ENCODE results near the gene ID2.

Gene ID2

DNA sequence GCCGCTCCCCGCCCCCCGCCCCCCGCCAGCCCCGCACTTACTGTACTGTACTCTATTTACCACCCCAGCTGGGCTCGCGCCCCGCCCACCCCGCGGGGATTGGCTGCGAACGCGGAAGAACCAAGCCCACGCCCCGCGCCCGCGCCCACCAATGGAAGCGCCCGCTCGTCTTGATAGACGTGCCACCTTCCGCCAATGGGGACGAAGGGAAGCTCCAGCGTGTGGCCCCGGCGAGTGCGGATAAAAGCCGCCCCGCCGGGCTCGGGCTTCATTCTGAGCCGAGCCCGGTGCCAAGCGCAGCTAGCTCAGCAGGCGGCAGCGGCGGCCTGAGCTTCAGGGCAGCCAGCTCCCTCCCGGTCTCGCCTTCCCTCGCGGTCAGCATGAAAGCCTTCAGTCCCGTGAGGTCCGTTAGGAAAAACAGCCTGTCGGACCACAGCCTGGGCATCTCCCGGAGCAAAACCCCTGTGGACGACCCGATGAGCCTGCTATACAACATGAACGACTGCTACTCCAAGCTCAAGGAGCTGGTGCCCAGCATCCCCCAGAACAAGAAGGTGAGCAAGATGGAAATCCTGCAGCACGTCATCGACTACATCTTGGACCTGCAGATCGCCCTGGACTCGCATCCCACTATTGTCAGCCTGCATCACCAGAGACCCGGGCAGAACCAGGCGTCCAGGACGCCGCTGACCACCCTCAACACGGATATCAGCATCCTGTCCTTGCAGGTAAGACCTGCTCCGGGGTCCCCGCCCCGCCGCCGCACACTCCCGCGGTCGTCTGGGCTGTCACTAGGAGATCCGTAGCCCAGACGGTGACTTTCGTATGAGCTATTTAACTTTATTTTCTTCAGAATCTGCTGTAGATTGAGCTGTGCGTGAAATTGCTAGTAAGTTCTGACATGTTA, at the start of gene ID2 (continued):
- TF ChIP-seq, protein P1, sequence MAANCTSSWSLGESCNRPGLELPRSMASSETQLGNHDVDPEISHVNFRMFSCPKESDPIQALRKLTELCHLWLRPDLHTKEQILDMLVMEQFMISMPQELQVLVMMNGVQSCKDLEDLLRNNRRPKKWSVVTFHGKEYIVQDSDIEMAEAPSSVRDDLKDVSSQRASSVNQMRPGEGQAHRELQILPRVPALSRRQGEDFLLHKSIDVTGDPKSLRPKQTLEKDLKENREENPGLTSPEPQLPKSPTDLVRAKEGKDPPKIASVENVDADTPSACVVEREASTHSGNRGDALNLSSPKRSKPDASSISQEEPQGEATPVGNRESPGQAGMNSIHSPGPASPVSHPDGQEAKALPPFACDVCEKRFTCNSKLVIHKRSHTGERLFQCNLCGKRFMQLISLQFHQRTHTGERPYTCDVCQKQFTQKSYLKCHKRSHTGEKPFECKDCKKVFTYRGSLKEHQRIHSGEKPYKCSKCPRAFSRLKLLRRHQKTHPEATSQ (tag by site-specific recombination; IDR thresholded peaks at IDR 0.05): no peak
- TF ChIP-seq, protein P2, sequence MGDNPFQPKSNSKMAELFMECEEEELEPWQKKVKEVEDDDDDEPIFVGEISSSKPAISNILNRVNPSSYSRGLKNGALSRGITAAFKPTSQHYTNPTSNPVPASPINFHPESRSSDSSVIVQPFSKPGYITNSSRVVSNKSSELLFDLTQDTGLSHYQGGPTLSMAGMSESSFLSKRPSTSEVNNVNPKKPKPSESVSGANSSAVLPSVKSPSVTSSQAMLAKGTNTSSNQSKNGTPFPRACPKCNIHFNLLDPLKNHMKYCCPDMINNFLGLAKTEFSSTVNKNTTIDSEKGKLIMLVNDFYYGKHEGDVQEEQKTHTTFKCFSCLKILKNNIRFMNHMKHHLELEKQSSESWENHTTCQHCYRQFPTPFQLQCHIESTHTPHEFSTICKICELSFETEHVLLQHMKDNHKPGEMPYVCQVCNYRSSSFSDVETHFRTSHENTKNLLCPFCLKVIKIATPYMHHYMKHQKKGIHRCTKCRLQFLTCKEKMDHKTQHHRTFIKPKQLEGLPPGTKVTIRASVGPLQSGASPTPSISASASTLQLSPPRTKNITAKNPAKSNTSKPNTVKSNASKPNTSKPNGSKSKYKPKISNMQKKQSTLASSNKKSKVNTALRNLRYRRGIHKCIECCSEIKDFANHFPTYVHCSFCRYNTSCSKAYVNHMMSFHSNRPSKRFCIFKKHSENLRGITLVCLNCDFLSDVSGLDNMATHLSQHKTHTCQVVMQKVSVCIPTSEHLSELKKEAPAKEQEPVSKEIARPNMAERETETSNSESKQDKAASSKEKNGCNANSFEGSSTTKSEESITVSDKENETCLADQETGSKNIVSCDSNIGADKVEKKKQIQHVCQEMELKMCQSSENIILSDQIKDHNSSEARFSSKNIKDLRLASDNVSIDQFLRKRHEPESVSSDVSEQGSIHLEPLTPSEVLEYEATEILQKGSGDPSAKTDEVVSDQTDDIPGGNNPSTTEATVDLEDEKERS (tag by site-specific recombination; IDR thresholded peaks at IDR 0.05): no peak
- TF ChIP-seq ZNF600 (tag by site-specific recombination; IDR thresholded peaks at IDR 0.05) (peak; percentile 55), MEIS1 (CRISPR knock-in tag; IDR thresholded peaks at IDR 0.05; ENCODE audit: borderline replicate concordance) (no peak), ZNF629 (tag by site-specific recombination; IDR thresholded peaks at IDR 0.05) (peak; percentile 43; the same call in 1 of the 2 replicates), ZNF76 (tag by site-specific recombination; IDR thresholded peaks at IDR 0.05; ENCODE audit: borderline replicate concordance, low read depth) (no peak), ZFP41 (tag by site-specific recombination; IDR thresholded peaks at IDR 0.05; ENCODE audit: borderline replicate concordance) (no peak), GLIS1 (tag by site-specific recombination; IDR thresholded peaks at IDR 0.05) (peak; percentile 33), ZBTB20 (tag by site-specific recombination; IDR thresholded peaks at IDR 0.05) (0 out of 2 replicates have a peak, but pooled peaks have one; percentile 34), ZNF776 (tag by site-specific recombination; IDR thresholded peaks at IDR 0.05; ENCODE audit: borderline replicate concordance) (no peak), ZNF214 (tag by site-specific recombination; IDR thresholded peaks at IDR 0.05; ENCODE audit: borderline replicate concordance) (no peak), KLF9 (tag by site-specific recombination; IDR thresholded peaks at IDR 0.05; ENCODE audit: low read depth) (0 out of 2 replicates have a peak, but pooled peaks have one; percentile 17), GLI2 (tag by site-specific recombination; IDR thresholded peaks at IDR 0.05; ENCODE audit: borderline replicate concordance, low read depth) (no peak), ZNF433 (tag by site-specific recombination; IDR thresholded peaks at IDR 0.05; ENCODE audit: low read depth) (no peak), ZEB2 (tag by site-specific recombination; IDR thresholded peaks at IDR 0.05) (peak; percentile 19; the same call in 1 of the 2 replicates), ZNF623 (tag by site-specific recombination; IDR thresholded peaks at IDR 0.05) (no peak), YY1 (tag by site-specific recombination; IDR thresholded peaks at IDR 0.05) (peak; percentile 31; the same call in 1 of the 2 replicates), ZNF626 (tag by site-specific recombination; IDR thresholded peaks at IDR 0.05) (no peak), ZNF544 (tag by site-specific recombination; IDR thresholded peaks at IDR 0.05) (no peak), ZNF529 (tag by site-specific recombination; IDR thresholded peaks at IDR 0.05; ENCODE audit: insufficient replicate concordance) (no peak), IKZF3 (tag by site-specific recombination; IDR thresholded peaks at IDR 0.05) (no peak), ZNF768 (tag by site-specific recombination; IDR thresholded peaks at IDR 0.05) (no peak), ZSCAN30 (tag by site-specific recombination; IDR thresholded peaks at IDR 0.05) (peak; percentile 60; the same call in 1 of the 2 replicates), ZNF341 (tag by site-specific recombination; IDR thresholded peaks at IDR 0.05; ENCODE audit: low read depth) (0 out of 2 replicates have a peak, but pooled peaks have one; percentile 15)
- TF ChIP-seq, protein P3, sequence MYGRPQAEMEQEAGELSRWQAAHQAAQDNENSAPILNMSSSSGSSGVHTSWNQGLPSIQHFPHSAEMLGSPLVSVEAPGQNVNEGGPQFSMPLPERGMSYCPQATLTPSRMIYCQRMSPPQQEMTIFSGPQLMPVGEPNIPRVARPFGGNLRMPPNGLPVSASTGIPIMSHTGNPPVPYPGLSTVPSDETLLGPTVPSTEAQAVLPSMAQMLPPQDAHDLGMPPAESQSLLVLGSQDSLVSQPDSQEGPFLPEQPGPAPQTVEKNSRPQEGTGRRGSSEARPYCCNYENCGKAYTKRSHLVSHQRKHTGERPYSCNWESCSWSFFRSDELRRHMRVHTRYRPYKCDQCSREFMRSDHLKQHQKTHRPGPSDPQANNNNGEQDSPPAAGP (tag by site-specific recombination; IDR thresholded peaks at IDR 0.05): peak; percentile 37; the same call in 1 of the 2 replicates
- TF ChIP-seq, protein P4, sequence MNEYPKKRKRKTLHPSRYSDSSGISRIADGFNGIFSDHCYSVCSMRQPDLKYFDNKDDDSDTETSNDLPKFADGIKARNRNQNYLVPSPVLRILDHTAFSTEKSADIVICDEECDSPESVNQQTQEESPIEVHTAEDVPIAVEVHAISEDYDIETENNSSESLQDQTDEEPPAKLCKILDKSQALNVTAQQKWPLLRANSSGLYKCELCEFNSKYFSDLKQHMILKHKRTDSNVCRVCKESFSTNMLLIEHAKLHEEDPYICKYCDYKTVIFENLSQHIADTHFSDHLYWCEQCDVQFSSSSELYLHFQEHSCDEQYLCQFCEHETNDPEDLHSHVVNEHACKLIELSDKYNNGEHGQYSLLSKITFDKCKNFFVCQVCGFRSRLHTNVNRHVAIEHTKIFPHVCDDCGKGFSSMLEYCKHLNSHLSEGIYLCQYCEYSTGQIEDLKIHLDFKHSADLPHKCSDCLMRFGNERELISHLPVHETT (tag by site-specific recombination; IDR thresholded peaks at IDR 0.05): 0 out of 2 replicates have a peak, but pooled peaks have one; percentile 34
- TF ChIP-seq, protein P5, sequence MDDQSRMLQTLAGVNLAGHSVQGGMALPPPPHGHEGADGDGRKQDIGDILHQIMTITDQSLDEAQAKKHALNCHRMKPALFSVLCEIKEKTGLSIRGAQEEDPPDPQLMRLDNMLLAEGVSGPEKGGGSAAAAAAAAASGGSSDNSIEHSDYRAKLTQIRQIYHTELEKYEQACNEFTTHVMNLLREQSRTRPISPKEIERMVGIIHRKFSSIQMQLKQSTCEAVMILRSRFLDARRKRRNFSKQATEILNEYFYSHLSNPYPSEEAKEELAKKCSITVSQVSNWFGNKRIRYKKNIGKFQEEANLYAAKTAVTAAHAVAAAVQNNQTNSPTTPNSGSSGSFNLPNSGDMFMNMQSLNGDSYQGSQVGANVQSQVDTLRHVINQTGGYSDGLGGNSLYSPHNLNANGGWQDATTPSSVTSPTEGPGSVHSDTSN (CRISPR knock-in tag; IDR thresholded peaks at IDR 0.05): peak; percentile 98
- TF ChIP-seq, protein P6, sequence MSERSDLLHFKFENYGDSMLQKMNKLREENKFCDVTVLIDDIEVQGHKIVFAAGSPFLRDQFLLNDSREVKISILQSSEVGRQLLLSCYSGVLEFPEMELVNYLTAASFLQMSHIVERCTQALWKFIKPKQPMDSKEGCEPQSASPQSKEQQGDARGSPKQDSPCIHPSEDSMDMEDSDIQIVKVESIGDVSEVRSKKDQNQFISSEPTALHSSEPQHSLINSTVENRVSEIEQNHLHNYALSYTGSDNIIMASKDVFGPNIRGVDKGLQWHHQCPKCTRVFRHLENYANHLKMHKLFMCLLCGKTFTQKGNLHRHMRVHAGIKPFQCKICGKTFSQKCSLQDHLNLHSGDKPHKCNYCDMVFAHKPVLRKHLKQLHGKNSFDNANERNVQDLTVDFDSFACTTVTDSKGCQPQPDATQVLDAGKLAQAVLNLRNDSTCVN (tag by site-specific recombination; optimal IDR thresholded peaks at IDR 0.05): peak; percentile 63
